Measurements from ENCODE around the gene PRCD. TPM values are rescaled to one million over a fixed set of nuclear protein-coding genes. Genes with fewer than 3 reads are reported as not detected.
A peak's percentile ranks its signal among the peaks of the same experiment; 100 is the strongest.

PRCD gene
- total RNA-seq, 1 donor: 0.81 TPM

DNA sequence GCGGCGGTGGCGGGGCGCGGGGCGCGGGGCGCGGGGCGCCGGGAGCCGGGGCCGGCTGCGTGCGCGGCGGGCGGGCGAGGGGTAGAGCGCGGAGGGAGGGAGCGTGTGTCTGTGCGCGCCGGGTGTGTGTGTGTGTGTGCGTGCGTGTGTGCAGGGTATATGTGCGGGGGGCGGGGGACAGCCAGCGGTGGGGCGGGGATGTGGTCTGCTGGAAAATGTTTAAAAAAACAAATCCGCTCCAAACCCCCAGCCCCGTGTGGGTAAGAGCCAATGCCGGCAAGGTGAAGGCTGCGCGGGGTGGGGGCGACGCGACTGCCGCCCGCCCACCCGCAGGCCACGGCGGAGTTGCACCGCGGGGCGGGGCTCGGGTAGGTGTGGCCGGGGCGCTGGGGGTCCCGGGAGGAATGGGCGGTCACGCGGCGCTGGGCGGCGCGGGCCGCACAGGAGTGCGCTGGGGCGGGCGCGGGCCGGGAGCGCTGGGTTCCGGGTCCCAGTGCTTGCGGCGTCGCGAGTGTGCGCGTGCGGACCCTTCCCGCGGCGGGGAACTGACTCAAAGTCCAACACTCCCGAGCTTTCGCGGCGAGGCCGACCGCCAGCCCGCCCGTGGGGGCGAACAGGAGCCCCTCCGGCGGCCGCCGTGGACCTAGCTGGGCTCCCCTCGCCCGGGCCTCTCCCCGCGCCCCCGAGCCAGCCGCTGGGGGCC lies 2.1 kb upstream of the PRCD start, which contains the start of gene CYGB:
Gene CYGB, minus strand, starts transcription at position 132 of the 703 bp plus-strand sequence. CDS start 167 bp downstream, outside the sequence.
- peak in 1 of 3 donors; percentile 45 for DNase-seq (ENCODE audit: low read depth in 2 of 3, low spot score in 2 of 3)

DNA sequence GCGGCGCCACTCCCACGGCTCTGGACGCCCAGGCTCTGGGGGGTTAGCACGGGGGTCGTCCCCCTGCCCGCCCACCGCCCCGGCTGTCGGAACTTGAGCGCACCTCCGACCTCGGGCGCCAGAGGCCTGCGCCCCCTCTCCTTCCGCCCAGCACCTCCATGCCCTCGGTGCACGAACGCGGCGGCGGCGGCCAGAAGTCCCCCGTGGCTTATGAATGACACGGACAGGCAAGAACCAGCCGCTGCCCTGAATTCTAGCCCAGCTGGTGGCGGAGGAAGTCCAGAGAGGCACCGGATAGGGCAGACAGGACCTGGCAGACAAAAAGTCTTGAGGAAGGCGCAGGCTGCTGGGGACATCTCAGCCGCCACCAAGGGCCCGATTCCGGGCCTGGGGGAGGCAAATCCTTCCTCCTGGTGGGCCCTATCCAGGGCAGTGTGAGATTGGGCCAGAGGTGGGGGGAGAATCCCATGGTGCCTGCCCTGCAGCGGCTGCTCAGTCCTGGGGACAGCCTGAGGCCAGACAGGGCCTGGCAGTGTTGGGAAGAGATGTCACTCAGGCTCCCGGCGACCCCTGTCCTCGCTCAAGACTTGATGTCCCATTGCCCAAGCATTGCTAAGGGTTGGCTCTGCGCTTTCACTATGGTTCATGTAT lies 1.4 kb upstream of the PRCD start:
- peak in 1 of 3 donors; percentile 21 for DNase-seq (ENCODE audit: low read depth in 2 of 3, low spot score in 2 of 3)

DNA sequence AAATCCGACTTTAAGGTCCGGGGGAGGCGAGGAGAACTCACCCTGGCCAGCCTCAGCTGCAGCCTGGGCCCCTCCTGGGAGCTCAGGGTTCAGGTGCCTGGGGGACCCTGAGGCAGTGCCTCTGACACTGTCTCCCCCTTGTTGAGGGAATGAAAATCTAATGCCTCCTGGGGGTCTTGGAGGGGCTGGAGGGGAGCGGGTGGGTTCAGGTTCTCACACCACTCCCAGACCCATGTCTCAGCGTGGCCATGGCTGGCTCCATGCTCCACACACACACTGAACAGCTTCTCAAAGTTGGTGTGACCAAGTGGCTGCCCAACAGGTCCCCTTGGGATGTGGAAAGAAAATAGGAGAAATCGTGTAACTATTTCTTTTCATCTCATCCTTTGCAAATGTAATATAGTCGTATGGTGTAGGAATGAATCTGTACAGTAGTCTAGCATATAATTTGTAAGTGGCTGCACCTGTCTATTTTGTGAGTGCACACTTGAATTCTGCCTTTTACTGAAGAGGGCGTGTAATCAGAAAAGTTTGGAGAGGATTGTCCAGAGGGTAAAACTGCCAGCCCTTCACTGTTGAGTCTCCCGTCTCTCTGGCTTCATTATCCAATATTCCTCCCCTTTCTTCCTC lies 788 bp upstream of the PRCD start:
- no peak for DNase-seq (ENCODE audit: low read depth in 2 of 3, low spot score in 2 of 3)

DNA sequence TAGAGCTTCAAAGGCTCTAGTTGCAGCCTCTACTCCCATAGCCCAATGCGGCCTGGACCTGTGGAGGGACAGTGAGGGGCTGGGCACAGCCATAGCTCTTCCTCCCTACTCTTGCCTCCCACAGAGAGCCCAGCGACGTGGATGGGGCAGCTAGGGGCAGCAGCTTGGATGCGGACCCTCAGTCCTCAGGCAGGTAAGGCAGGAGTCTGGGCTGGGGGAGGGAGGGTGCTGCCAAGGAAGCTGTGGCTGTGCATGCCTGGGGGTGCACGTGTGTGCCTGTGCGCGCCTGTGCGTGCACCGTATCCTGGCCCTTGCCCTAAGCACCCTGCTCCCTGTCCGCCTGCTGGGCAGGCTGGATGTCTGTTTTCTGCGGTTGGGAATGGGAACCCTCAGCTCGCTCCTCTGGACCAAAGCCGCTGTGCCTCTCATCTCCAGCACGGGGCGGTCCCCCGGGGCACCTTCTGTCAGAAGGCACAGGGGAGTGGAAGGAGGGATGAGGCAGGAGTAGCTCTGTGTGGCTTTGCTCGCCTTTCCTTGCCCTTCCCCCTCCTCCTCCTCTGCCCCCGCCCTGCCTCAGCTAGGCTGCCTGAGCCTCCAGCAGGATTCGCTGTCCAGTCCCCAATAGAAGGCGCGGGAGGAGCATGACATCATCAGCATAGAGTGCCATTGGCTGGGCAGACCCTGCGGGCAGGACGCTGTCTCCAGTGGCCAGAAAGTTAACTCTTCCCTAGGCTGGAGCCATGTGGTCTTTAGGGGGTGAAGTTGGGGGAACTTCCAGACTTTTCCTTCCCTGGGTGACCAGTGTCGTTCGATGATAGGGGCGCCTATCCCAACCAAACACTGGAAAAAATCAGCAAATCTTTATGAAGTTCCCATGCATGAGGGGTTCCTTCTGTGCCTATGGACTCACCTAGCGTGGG lies 797 bp downstream of the PRCD start:
- DNase-seq (ENCODE audit: low read depth in 2 of 3, low spot score in 2 of 3): peak in 2 of 3 donors; percentile 84 to 90

DNA sequence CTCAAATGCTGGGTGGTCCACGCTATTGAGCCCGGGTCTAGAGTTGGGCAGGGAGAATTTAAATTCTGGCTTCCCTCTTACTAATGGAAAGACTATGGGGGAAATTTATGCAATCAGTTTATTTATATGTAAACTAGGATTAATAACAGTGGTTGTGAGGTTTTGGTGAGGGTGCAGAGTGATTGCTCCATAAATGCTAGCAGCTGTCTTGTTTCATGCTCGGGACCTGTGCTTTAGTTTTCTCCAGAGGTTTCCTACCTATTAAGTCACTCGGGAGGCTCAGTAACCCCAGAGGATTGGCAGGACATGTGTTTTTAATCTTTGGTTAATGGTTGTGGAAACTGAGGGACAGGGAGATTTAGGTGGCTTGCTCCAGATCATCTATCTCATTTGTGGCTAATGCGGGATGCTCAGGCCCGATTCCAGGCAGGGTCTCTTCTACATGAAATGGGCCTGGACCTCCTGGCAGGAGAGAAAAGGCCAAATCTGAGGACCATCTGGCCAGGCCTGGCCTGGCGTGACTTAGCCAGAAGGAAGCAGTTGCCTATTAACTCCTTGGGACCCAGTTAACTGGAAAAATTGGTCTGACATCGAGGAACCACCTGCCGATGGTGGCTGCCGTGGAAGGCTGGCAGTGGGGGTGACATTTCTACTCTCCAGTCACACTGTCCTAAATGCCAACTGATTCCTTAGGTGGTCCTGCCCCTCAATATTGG lies 2.1 kb downstream of the PRCD start:
- DNase-seq (ENCODE audit: low read depth in 2 of 3, low spot score in 2 of 3): no peak

DNA sequence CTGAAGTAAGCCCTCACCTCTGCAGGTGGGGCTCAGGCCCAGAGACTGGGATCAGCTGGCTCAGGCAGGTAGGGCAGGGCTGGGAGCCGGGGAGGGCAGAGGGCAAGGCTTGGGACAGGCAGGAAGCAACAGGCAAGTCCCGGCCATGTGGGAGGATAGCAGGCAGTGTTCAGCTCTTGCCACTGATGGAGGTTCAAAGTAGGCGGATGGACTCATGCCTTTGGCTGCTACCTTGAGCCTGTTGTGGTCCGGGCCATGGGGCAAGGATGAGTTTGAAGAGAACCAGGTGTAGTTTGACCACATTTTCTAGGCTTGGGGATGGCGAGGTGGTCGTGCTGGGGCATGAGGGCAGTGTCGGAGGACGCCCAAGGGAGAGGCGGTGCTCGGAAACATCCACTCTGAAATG lies 2.7 kb downstream of the PRCD start:
- DNase-seq (ENCODE audit: low read depth in 2 of 3, low spot score in 2 of 3): no peak

DNA sequence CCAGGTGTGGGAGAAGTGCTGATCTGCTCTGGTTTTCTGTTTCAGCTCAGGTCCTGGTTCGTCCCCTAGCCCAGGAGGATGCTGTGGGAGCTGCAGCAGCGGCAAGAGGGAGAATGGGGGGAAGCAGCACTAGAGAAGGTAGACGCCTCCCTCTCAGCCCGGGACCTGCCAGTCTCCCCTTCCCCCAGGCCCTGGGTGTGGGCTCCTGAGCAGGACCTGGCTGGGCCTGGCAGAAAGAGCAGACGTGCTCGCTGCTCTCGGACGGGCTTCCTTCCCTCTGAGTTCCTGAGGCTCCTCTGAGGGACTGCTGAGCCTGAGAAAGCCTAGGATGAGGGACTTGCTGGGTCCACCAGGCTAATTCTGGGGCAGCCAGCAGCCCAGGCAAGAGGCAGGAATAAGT lies 3.1 kb downstream of the PRCD start:
- no peak for DNase-seq (ENCODE audit: low read depth in 2 of 3, low spot score in 2 of 3)

DNA sequence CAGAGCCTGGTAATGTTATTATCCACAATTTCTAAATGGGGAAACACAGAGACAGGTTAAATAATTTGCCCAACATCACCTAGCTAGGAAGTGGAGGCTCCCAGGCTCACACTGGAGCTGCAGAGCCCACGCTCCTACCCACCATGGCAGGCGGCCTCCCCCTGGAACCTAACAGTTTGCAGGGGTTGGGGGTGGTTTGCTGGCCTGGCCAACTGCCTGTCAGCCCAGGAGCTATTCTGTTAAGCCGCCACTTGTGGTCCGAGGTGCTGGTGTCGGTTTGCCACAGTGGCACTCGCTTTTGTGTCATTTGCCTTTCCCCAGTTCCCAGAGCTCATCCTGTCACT lies 3.6 kb downstream of the PRCD start:
- DNase-seq (ENCODE audit: low read depth in 2 of 3, low spot score in 2 of 3): no peak

DNA sequence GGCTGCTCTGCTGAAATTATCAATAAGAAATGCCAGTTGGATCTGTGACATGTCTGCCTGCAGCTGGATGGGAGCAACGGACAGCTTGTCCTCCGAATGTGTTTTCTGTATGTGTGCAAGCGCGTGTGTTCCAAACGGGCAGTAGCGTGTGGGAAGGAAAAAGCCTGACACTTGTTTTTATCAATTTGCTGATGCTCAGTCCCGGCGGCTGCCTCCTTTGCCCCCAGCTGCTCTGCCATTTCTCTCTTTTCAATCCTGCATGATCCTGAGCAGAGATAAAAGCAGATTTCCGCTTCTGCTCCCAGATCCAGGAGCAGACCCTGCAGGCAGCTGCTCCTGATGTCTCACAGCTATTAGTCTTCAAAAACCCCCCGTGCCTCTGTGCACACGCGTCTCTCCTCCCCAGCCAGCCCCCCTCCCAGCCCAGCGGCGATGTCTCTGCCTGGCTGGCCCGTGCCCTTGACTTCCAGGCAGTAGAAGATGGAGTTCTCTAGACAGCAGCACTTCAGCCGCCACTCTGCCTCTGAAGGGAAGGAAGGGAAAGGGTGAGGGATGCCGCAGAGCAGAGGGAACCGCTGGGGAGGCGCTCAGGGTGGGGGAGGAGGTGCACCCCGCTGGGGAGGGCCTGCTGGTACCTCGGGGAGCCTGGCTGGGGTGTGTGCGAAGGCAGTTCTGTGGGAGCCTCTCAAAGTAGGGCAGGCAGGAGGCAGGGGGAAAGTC lies 4.1 kb downstream of the PRCD start:
- DNase-seq (ENCODE audit: low read depth in 2 of 3, low spot score in 2 of 3): no peak

DNA sequence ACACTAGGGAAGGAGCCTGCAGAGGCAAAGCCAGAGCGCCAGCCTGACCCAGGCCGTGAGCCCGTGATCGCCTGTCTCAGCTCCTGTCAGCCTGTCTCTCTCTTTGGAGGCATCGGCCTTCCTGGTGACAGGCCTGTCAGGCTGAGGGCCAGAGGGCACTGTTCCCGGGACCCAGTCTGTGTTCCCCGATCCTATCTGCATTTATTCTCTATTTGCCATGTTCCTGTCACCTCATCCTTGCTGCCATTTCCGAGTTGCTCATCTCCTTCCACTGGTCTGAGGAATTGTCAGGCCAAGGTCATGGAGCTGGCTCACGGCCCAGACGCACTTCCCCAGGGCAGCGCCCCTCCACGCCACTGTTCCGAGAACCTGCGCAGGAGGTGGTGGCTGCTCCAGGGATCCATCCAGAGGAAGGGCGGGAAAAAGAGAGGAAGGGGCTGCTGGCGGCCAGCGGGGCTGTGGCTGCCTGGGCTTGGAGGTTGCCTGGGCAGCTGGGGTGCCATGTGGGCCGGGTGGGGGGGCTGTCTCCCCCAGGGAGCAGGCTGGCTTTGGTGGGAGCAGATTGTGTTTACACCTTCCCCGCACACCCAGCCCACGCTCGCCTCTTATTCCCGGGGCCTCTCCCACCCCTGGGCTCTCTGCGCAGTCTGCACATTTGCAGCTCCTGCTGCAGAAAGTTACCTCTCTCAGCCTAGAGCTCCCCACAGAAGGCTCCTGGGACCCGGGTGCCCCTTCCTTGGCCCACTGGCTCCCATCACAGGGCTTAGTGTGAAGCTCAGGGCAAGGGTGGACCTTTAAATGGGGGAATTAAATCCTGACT lies 4.9 kb downstream of the PRCD start:
- DNase-seq (ENCODE audit: low read depth in 2 of 3, low spot score in 2 of 3): no peak

DNA sequence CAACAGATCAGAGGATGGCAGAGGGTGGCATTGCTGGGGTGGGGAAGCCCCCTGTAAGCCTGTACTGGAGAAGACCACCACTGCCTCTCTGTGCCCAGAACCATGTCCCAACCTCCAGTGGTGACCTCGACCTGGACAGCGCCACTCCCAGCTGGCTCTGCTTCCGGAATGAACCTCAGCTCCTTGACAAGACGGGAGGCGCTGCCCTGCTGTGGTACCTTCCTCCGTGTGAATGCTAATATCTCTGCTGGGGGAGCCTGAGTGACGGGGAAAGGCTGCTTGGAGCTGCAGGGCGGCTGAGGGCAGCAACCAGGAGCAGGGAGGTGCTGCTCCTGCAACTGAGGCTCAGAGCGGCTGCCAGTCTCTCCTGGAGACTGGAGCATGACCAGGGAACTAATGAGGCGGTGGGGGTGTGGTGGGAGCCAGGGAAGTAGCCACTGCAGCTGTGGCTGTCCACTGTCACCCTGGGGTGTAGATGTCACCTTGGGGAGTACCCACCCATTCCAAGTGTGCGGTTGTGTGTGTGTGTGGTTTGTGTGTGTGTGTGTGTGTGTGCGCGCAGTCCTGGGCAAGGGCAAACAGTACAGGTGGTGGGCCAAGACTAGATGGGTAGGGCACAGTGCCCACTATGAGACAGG lies 6.2 kb downstream of the PRCD start:
- DNase-seq (ENCODE audit: low read depth in 2 of 3, low spot score in 2 of 3): no peak

DNA sequence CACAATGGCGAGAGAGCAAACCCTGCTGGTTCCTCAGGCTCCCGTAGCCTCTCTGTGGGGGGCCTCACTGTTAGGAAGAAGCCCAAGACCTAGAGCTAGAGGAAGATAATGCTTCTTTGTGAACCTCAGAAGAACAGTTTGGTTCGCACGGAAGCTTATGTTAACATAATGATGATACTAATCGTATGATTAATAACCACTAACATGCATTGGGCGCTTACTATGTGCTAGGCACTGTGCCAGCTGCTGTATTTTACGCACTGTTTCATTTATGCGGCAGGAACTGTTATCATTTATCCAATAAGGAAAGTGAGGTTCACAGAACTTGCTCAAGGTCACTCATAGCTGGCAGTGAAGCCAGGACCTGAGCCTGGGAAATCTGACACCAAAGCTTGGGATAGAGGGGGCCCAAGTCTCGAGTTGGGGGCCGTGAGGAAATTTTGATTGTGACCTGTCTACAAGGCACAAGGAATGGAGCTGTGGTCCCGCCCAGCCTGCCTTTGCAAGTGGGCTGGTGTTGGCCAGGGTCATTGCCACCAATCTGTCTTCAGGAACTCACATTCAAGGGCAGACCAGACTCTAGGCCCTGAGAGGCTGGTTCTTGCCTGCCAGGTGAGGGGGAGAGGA lies 6.8 kb downstream of the PRCD start:
- peak in 1 of 3 donors; percentile 20 for DNase-seq (ENCODE audit: low read depth in 2 of 3, low spot score in 2 of 3)

DNA sequence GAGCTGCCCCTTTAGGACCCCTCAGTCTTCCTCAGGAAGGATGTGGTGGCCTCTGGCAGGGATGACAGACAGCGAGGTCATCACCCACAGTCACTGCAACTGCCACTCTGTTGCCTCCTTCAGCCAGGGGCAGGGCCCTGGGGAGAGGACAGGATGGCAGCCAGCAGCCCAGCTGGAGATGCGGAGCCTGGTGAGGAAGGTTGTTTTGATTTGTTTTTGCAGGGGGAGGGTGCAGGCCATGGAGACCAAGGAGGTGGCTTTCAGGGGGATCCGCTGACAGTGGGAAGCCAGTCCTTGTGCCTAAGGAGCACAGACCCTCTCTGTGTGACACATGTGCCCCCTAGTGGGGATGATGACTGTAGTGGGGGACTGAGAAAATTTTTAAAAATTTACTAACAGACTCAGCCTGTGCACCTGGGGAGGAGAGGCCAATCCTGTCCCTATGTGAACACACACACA lies 7.4 kb downstream of the PRCD start:
- DNase-seq (ENCODE audit: low read depth in 2 of 3, low spot score in 2 of 3): peak in 2 of 3 donors; percentile 86 to 94

DNA sequence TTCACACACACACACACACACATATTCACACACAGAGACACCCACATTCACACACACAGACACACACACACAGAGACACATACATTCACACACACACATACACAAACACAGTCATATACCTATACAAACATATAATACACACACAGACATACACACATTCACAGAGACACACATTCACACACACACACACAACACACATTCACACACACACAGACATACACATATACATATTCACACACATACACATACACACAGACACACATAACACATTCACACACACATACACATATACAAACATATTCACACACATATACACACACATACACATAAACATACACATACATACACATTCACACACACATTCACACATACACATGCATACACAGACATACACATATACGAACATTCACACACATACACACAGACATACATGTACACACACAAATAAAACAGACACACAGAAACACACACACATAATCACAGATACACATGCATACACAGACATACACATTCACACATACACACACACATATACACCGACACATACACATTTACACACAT lies 7.9 kb downstream of the PRCD start:
- DNase-seq (ENCODE audit: low read depth in 2 of 3, low spot score in 2 of 3): no peak

DNA sequence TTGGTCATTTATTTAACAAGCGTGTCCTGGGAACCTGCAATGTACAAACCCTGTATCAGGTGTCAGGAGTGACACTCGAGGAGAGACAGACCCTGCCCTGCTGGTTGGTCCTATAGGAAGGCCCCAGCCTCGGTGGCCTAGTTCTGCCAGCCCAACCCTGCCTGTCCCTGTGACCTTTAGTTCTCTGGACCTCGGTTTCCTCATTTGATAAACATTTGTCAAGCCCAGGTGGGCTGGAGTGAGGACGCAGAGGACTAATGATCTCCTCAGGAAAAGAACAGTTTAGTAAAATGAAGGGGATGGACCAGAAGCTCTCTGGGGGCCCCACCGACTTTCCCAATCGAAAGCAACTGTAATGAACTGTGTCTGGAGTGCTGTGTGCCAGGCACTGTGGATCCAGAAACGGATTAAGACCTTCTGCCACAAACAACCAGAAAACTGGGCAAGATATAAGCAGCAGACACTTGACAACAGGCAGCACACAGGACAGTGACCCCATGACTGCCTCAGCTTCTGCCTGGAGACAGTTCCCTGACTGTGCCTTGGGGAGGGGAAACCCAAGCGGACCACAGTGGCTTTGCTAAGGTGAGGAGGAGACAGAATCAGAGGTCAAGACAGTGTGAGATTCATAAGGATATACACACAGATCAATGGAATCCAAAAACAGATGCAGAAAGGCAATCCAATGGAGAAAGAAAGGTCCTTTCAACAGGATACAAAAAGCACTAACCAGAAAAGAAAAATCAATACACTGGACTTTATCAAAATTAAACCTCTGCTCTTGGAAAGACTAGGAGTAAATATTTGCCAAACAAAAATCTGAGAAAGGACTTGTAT lies 8.8 kb downstream of the PRCD start:
- no peak for DNase-seq (ENCODE audit: low read depth in 2 of 3, low spot score in 2 of 3)

DNA sequence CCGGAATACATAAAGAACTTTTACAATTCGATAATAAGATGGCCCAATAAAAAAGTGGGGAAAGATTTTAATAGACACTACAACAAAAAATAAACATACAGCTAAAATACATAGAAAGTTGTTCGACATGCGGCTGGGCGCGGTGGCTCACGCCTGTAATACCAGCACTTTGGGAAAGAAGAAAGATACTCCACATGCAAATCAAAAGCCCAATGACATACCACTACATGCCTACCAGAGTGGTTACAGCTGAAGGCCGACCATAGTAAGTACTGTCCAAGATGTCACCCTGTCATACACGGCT lies 9.3 kb downstream of the PRCD start:
- DNase-seq (ENCODE audit: low read depth in 2 of 3, low spot score in 2 of 3): no peak

DNA sequence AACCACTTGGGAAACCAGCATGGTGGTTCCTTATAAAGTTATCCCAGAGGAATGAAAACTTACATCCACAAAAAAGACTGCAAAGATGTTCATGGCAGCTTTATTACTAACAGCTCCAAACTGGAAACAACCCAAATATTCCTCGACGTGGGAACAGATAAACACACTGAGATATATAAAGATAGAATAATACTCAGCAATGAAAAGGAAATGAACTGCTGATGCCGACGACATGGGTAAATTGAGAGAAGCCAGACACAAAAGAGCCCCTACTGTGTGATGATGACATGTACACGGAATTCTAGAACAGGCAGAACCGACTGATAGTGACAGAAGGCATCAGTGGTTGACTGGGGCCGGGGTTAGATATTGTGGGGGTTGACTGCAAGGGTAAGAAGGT lies 9.7 kb downstream of the PRCD start:
- no peak for DNase-seq (ENCODE audit: low read depth in 2 of 3, low spot score in 2 of 3)
